Caki2 (cell line): Measurements from ENCODE around the gene RUFY2. TPM values are rescaled to one million over a fixed set of nuclear protein-coding genes. Genes with fewer than 3 reads are reported as not detected.

ENCODE experiments used
- DNase-seq: peaks from one replicate; pipeline ENCODE4 v3.0.0-alpha.2; 2015; ENCODE audit warnings: low read depth
- in situ Hi-C: cut with HindIII; loops from 2 replicates; pipeline ENCODE4 v1.10.0; 2016; ENCODE audit warnings: low sequenced_read_pairs, low pct_unique_long_range_greater_than_20kb, mixed read lengths
- total RNA-seq: library from RNA; depleted of rRNA; stranded (reverse); fragments of >200 nt; shearing (Covaris generic); gene quantifications from 2 replicates; pipeline ENCODE4 v1.2.3, GENCODE V29; 2014; ENCODE audit warnings: low replicate concordance

The RUFY2 gene
- total RNA-seq, 1 experiment from 2014 or later: 9.5 TPM

GRCh38 chr10:68371604-68372003 lies 35.5 kb downstream of the RUFY2 start:
- in situ Hi-C loops: no loop called here

GRCh38 chr10:68367121-68367520 lies 40.0 kb downstream of the RUFY2 start:
- in situ Hi-C loops: no loop called here
- DNase-seq: no peak

More at GRCh38 chr10:68371604-68372003, 35.5 kb downstream of the RUFY2 start:
- DNase-seq: no peak

GRCh38 chr10:68366600-68366999 lies 40.5 kb downstream of the RUFY2 start:
- in situ Hi-C loops: no loop called here
- no peak for DNase-seq

GRCh38 chr10:68365611-68366010 lies 41.5 kb downstream of the RUFY2 start:
- DNase-seq: no peak
- in situ Hi-C loops: no loop called here

GRCh38 chr10:68364101-68364886 lies 42.8 kb downstream of the RUFY2 start:
- in situ Hi-C loops: no loop called here

GRCh38 chr10:68362590-68362989 lies 44.5 kb downstream of the RUFY2 start:
- in situ Hi-C loops: no loop called here
- DNase-seq: no peak

More at GRCh38 chr10:68364101-68364886, 42.8 kb downstream of the RUFY2 start:
- DNase-seq: no peak

- DNase-seq: no peak
- in situ Hi-C loops: no loop called here
Observed at GRCh38 chr10:68359189-68359588, 47.9 kb downstream of the RUFY2 start.

GRCh38 chr10:68353537-68353936 lies 53.5 kb downstream of the RUFY2 start:
- in situ Hi-C loops: no loop called here

GRCh38 chr10:68348265-68348741 lies 58.8 kb downstream of the RUFY2 start:
- DNase-seq: no peak
- in situ Hi-C loops: no loop called here

More at GRCh38 chr10:68353537-68353936, 53.5 kb downstream of the RUFY2 start:
- DNase-seq: no peak

GRCh38 chr10:68346774-68347173 lies 60.3 kb downstream of the RUFY2 start:
- in situ Hi-C loops: no loop called here
- DNase-seq: no peak

GRCh38 chr10:68345621-68346020 lies 61.5 kb downstream of the RUFY2 start:
- in situ Hi-C loops: no loop called here
- DNase-seq: no peak

GRCh38 chr10:68342909-68343516 lies 64.1 kb downstream of the RUFY2 start:
- DNase-seq: no peak
- in situ Hi-C loops: no loop called here

- in situ Hi-C loops: no loop called here
- no peak for DNase-seq
Observed at GRCh38 chr10:68340358-68341080, 66.6 kb downstream of the RUFY2 start.

GRCh38 chr10:68336754-68337351 lies 70.2 kb downstream of the RUFY2 start:
- in situ Hi-C loops: no loop called here
- DNase-seq: no peak

- in situ Hi-C loops: no loop called here
- DNase-seq: no peak
Observed at GRCh38 chr10:68334672-68335467, 72.2 kb downstream of the RUFY2 start.

GRCh38 chr10:68333440-68334431 lies 73.3 kb downstream of the RUFY2 start:
- DNase-seq: no peak
- in situ Hi-C loops: no loop called here

GRCh38 chr10:68333058-68333395 lies 74.0 kb downstream of the RUFY2 start:
- no peak for DNase-seq
- in situ Hi-C loops: no loop called here
